Stimulated activated CD4-positive, alpha-beta T cell treated with anti-CD3 and anti-CD28 coated beads, Interleukin-4, amount 100 ng/mL, for 48 hours (primary cell): Measurements from ENCODE around the gene PCDH9.

Experiments used
- DNase-seq, 2 donors: peaks; one replicate each; pipeline ENCODE4 v3.0.0-alpha.2; 2020; ENCODE audit warnings: low read depth in 2 of 2

The PCDH9 gene

GRCh38 chr13:67229481-67230403 is at the start of gene PCDH9:
Gene PCDH9, minus strand, starts transcription at chr13:67230336. Its CDS starts 1,896 bp downstream, at chr13:67228440.
- no peak for DNase-seq

GRCh38 chr13:67278235-67278634 is 48.1 kb upstream of the PCDH9 start:
- DNase-seq, result no peak

GRCh38 chr13:67277581-67277980 is 47.4 kb upstream of the PCDH9 start:
- no peak for DNase-seq

- no peak for DNase-seq
Observed at GRCh38 chr13:67275351-67275960, 45.3 kb upstream of the PCDH9 start.

- no peak for DNase-seq
Observed at GRCh38 chr13:67273001-67273400, 42.9 kb upstream of the PCDH9 start.

- DNase-seq, result no peak
Observed at GRCh38 chr13:67267136-67267535, 37.0 kb upstream of the PCDH9 start.

GRCh38 chr13:67259208-67259607 is 29.1 kb upstream of the PCDH9 start:
- DNase-seq, result no peak

GRCh38 chr13:67258482-67258881 is 28.3 kb upstream of the PCDH9 start:
- no peak for DNase-seq

GRCh38 chr13:67238861-67239260 is 8.7 kb upstream of the PCDH9 start:
- DNase-seq, result no peak

- no peak for DNase-seq
Observed at GRCh38 chr13:67238277-67238859, 8.2 kb upstream of the PCDH9 start.

GRCh38 chr13:67235265-67235664 is 5.1 kb upstream of the PCDH9 start:
- DNase-seq, result no peak

- no peak for DNase-seq
Observed at GRCh38 chr13:67232384-67232783, 2.2 kb upstream of the PCDH9 start.

- no peak for DNase-seq
Observed at GRCh38 chr13:67231289-67232000, 1.3 kb upstream of the PCDH9 start.

- peak; percentile 81 to 86 for DNase-seq
Observed at GRCh38 chr13:67230404-67231288, 510 bp upstream of the PCDH9 start.

- no peak for DNase-seq
Observed at GRCh38 chr13:67228916-67229315, 1.2 kb downstream of the PCDH9 start.

- no peak for DNase-seq
Observed at GRCh38 chr13:67228031-67228430, 2.1 kb downstream of the PCDH9 start.

- no peak for DNase-seq
Observed at GRCh38 chr13:67227131-67227983, 2.8 kb downstream of the PCDH9 start.

- DNase-seq, result no peak
Observed at GRCh38 chr13:67226696-67227095, 3.4 kb downstream of the PCDH9 start.

GRCh38 chr13:67225252-67226159 is 4.6 kb downstream of the PCDH9 start:
- no peak for DNase-seq
